Skin epidermis (tissue), 12 donors: ENCODE data around the gene CIAPIN1.
"Not testable (repeated sequence)": the region's sequence is repeated elsewhere in the genome, so short reads cannot be mapped to it uniquely, and the experiment has no call there.

ENCODE experiments used
- H3K27ac ChIP-seq, 21 experiments: fragments of 200-600 bp; sonication (generic) in 11 of 21; one replicate each; pipeline ENCODE4 v1.5.0; 2020; ENCODE audit warnings: mild to moderate bottlenecking in 3 of 21, inconsistent platforms in 2 of 21, moderate library complexity in 2 of 21
- H3K4me3 ChIP-seq, 7 experiments: fragments of 200-600 bp; sonication (generic) in 2 of 7; one replicate each; pipeline ENCODE4 v1.5.0; 2020; ENCODE audit warnings: inconsistent platforms in 2 of 7, mild to moderate bottlenecking in 2 of 7, moderate library complexity in 1 of 7

Gene CIAPIN1

DNA sequence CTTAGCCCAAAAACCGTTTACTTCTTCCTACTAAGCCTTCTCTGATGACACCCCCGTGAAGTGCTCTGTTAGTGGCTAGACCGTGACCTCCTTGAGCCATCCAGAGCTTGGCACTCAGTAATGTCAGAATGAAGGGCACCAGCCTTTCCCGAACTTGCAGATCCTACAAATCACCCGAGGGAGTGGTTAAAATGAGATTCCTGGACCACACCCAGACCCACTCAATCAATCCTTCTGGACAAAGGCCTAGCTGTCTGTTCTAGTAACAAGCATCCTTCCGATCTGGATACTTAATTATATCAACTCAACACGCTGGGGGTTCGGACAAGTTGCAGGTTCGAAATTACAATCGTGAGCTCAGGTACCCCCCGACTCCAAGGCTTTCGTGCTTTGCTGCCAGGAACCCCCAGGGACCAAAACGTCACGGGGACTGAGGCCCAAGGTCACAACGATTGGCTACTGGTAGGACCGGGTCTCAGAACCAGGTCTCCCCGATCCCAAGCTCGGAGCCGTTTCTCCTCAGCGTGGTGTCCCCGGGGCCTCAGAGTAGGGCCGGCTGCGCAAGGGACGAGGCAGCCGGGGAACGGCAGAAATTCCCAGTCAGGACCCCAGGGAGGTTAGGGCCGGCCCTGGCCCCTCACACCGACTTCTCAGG lies 527 bp downstream of the CIAPIN1 start:
- Histone ChIP-seq H3K4me3 (peak overlapping the region; percentile 69 to 98 (median 87)), H3K27ac (peak overlapping the region; percentile 84 to 99 (median 95))

DNA sequence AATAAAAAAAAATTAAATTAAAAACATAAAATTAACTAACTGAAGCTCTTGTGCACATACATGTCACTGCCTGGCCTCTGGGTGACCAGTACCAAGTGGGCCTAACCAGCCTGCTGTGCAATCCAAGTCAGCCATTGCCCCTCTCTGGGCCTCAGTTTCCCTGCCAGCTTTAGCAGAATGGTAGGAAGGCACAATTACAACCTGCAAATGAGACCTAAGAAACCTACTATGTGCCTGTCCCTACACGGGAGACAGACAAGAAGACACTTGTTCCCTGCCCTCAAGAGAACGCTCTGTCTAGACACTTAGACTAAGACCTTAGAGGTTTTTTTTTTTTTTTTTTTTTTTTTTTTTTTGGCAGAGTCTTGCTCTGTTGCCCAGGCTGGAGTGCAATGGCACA lies 1.7 kb downstream of the CIAPIN1 start:
- Histone ChIP-seq H3K27ac (no peak overlapping the region), H3K4me3 (no peak overlapping the region)

DNA sequence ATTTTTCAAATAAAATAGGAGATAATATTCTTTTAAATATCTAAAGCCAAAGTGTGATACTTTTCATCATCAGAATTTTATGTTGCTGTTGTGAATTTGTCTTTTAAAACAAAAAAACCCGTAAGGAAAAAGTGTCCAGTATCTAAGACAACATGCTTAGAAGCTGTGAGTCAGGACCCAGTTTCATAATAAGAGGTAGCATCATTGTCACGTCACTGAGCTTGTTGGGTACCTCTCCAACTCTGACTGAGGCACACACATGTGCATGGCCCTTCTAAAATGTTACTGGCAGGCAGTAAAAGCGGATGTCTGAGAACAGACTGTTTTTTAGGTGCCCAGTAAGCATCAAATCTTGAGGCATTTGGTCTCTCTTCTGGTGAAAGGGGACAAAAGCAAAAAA lies 2.5 kb downstream of the CIAPIN1 start:
- H3K27ac ChIP-seq, result no peak overlapping the region

DNA sequence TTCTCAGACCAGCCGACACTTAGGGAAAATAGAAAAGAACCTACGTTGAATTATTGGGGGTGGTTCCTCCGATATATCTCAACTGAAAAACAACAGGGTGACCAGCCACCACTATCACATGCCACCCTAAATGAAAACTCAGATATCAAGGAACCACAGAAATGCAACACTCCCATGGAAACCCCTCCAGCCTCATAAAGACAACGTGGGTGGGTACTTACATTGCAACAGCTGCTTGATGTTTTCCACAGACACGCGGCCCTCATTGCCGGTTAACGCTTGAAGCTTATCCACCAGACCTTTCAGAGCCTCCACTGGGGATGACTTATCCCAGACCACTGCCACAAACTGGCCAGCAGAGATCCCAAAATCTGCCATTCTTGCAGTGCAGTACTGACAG lies 6.6 kb downstream of the CIAPIN1 start:
- not testable (repeated sequence) for H3K4me3 ChIP-seq, H3K27ac ChIP-seq

More for the DNA sequence above, 2.5 kb downstream of the CIAPIN1 start:
- H3K4me3 ChIP-seq, result no peak overlapping the region

- H3K4me3 ChIP-seq, H3K27ac ChIP-seq: not testable (repeated sequence)
These were observed 7.2 kb downstream of the CIAPIN1 start for GRCh38 chr16:57439947-57440346.

DNA sequence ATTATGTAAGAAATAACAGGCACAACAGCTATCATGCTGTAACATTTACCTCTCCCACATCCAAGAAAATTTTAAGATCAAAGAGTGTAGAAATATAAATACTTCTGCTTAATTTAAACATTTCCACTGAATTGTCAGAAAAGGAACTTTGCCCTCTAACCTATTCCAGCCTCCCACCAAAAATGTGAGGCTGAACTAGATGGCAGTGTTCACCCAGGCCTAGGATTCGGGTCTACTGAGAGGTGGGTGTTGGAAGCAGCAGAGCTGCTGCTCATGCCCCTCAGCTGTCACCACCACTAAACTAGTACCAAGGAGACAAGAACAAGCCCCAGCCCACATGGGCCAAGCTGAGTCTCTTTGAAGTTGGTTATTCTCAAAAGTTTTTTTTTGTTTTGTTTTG lies 11.3 kb downstream of the CIAPIN1 start:
- Histone ChIP-seq H3K27ac (no peak overlapping the region), H3K4me3 (no peak overlapping the region)

- Histone ChIP-seq H3K27ac (no peak overlapping the region), H3K4me3 (no peak overlapping the region)
These were observed 13.2 kb downstream of the CIAPIN1 start for GRCh38 chr16:57434003-57434402.

DNA sequence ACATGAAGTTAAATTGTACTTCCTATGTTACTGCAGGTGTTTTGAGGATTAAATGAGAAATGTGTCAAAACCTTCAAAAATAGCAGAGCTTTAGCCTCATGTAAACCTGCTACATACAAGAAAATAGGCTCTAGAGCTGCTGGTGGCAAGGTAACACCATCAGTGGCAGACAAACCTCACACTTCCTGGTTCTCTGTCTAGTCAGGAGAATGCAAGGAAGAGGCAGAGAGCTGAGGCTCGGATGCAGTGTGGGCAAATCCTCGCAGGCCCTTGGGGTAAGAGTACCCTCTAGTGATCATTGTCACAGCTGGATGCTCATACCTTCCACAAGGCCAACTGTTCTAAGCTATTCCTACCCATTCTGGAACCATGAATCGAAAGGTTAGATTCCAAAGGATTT lies 14.2 kb downstream of the CIAPIN1 start:
- peak overlapping the region in 1 of 21 experiments; percentile 2 for H3K27ac ChIP-seq
- H3K4me3 ChIP-seq, result no peak overlapping the region

DNA sequence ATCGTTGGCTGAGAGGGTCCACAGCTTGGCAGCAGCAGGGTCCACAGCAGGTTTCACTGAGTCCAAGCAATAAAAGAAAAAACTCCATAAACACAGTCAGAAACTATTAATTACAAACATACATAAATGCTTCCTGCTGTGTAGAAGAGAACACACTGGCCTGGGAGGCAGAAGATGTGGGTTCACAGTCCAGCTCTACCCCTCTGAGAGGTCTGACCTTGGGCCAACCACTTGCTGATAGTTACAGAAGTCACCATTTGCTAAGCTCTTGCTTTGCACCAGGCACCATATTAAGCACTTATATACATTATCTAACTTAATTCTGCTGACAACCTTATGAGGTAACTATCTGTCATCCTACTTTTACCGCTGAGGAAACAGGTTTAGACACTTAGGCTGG lies 14.7 kb downstream of the CIAPIN1 start:
- H3K27ac ChIP-seq, result peak overlapping the region in 1 of 21 experiments; percentile 2

DNA sequence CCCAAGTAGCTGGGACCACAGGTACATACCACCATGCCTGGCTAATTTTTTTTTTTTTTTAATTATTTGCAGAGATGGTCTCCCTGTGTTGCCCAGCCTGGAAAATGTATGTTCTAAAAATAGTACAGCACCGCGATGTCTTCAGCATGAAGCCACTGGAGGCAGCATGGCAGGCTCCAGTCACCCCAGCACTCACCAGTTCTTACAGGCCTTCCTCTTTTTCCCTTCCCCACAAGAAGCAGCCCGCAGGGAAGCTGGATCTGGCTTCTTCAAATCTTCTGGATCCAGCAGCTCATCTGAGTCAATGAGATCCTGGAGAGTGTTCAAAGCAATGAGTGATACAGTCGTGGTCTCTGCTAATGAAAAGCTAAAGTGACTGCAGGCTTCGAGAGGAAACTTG lies 16.2 kb downstream of the CIAPIN1 start:
- Histone ChIP-seq H3K4me3 (no peak overlapping the region), H3K27ac (no peak overlapping the region)

More for the DNA sequence above, 14.7 kb downstream of the CIAPIN1 start:
- H3K4me3 ChIP-seq, result no peak overlapping the region

- Histone ChIP-seq H3K4me3 (no peak overlapping the region), H3K27ac (no peak overlapping the region)
These were observed 19.4 kb downstream of the CIAPIN1 start for GRCh38 chr16:57427824-57428223.

GRCh38 chr16:57427307-57427706 lies 19.9 kb downstream of the CIAPIN1 start:
- no peak overlapping the region for H3K4me3 ChIP-seq
- no peak overlapping the region for H3K27ac ChIP-seq

- no peak overlapping the region for H3K4me3 ChIP-seq
- no peak overlapping the region for H3K27ac ChIP-seq
These were observed 20.8 kb downstream of the CIAPIN1 start for GRCh38 chr16:57426356-57426755.

DNA sequence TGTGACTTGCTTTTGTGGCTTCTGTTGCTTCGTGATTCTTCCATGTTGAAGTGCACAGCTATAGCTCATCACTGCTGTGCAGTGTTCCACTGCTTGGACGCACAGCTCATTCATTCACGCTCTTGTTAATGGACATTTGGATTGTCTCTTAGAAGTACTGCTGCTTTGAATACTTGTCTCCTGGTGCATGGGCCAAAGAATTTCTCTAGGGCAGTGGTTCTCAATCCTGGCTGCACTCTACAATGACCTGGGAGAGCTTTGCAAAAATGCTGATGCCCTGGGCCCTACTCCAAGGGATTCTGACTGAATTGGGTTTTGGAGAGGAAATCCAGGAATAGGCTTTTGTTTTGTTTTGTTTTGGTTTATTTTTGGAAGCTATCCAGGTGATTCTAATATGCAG lies 22.6 kb downstream of the CIAPIN1 start:
- Histone ChIP-seq H3K27ac (no peak overlapping the region), H3K4me3 (no peak overlapping the region)

DNA sequence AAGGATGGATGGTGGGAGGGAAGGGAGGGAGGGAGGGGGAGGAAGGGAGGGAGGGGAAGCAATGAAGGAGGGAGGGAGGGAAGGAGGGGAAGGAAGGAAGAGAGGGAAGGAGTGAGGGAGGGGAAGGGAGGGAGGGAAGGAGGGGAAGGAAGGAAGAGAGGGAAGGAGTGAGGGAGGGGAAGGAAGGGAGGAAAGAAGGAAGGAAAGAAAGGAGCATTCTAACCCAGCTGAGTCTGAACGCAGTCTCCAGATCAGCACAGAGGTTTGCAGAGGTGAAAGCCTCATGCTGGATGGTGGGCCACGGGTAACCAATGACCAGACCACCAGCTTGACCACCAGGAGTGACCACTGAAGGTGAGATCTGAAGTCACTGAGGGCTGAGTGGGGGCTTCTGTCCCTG lies 24.0 kb downstream of the CIAPIN1 start:
- Histone ChIP-seq H3K27ac (no peak overlapping the region), H3K4me3 (no peak overlapping the region)

- Histone ChIP-seq H3K4me3 (no peak overlapping the region), H3K27ac (no peak overlapping the region)
These were observed 24.9 kb downstream of the CIAPIN1 start for GRCh38 chr16:57422026-57422944.

- peak overlapping the region in 2 of 21 experiments; percentile 4 to 18 for H3K27ac ChIP-seq
These were observed 27.7 kb downstream of the CIAPIN1 start for GRCh38 chr16:57419506-57419905.

GRCh38 chr16:57416084-57416483 lies 31.1 kb downstream of the CIAPIN1 start:
- peak overlapping the region in 4 of 21 experiments; percentile 15 to 73 (median 46) for H3K27ac ChIP-seq
- no peak overlapping the region for H3K4me3 ChIP-seq

More at GRCh38 chr16:57419506-57419905, 27.7 kb downstream of the CIAPIN1 start:
- H3K4me3 ChIP-seq, result no peak overlapping the region

DNA sequence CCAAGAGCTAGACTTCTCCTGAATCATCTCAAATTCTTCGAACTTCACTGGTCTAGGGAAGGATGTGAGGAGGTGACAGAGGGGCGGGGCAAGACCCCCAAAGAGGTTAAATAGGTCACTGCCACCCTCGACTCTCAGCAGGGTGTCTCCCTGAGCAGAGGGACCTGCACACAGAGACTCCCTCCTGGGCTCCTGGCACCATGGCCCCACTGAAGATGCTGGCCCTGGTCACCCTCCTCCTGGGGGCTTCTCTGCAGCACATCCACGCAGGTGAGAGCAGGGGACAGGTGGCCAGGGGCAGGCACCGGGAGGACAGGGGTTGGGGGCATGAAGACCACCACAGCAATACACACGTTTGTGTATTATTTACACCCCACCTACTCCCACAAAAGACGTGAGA lies 33.5 kb downstream of the CIAPIN1 start:
- Histone ChIP-seq H3K4me3 (no peak overlapping the region), H3K27ac (no peak overlapping the region)

- no peak overlapping the region for H3K27ac ChIP-seq
- no peak overlapping the region for H3K4me3 ChIP-seq
These were observed 33.9 kb downstream of the CIAPIN1 start for GRCh38 chr16:57413301-57413730.

GRCh38 chr16:57412584-57412983 lies 34.6 kb downstream of the CIAPIN1 start:
- no peak overlapping the region for H3K27ac ChIP-seq
- H3K4me3 ChIP-seq, result no peak overlapping the region
